ENCODE measurements around the gene NABP2. TPM values are rescaled to one million over a fixed set of nuclear protein-coding genes. Genes with fewer than 3 reads are reported as not detected.
A peak's percentile ranks its signal among the peaks of the same experiment; 100 is the strongest.

Gene NABP2
- total RNA-seq, 1 experiment from 2014 or later = 63.3 TPM

DNA sequence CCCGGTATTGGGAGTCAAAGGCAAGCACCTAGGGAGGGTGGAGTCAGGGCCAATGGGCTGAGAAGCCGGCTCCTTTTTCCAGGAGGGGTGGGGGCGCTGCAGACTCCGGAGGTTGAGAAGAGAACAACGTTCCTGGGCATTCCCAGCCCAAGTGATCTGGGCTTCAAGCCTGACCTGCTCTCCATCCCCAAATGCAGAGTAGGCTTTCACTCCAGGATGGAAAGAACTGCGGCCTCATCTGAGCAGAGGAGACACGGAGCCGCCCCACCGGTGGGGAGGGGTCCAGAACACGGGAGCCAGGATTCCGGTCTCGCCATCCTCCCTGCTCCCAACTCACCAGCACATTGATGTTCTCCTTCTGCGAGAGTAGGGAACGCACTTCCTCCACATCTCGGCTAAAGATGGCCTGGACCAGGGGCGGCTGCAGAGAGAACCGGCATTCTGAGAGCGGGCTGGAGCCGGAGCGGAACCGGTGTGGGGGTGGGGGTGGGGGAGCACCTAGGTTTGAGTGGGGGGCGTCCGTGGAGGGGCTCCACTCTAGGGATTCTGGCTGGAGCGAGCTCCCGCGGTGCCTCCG lies 33.4 kb downstream of the NABP2 start:
- TF ChIP-seq, protein P1, sequence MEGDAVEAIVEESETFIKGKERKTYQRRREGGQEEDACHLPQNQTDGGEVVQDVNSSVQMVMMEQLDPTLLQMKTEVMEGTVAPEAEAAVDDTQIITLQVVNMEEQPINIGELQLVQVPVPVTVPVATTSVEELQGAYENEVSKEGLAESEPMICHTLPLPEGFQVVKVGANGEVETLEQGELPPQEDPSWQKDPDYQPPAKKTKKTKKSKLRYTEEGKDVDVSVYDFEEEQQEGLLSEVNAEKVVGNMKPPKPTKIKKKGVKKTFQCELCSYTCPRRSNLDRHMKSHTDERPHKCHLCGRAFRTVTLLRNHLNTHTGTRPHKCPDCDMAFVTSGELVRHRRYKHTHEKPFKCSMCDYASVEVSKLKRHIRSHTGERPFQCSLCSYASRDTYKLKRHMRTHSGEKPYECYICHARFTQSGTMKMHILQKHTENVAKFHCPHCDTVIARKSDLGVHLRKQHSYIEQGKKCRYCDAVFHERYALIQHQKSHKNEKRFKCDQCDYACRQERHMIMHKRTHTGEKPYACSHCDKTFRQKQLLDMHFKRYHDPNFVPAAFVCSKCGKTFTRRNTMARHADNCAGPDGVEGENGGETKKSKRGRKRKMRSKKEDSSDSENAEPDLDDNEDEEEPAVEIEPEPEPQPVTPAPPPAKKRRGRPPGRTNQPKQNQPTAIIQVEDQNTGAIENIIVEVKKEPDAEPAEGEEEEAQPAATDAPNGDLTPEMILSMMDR (IDR thresholded peaks at IDR 0.05; ENCODE audit: unreplicated experiment) = no peak
- intact Hi-C loops (cut with micrococcal nuclease; ENCODE audit: unreplicated experiment) = no loop called here
- CTCF ChIA-PET = interaction anchor here (0.6 to 1.7 kb wide), 9 partner anchors 9 to 519 kb away, joined by 3 to 10 read pairs (median 3); partner anchors contain the start of genes ESYT1 and RNF41
- H3K4me3 Mint-ChIP-seq (ENCODE audit: low read depth, unreplicated experiment) = peak overlapping the region; percentile 83
- peaks cover 28% of the 10 kb centered on the region for H3K4me1 Mint-ChIP-seq (ENCODE audit: low read depth, unreplicated experiment)
- H3K27me3 Mint-ChIP-seq (ENCODE audit: unreplicated experiment) = no peaks in the 10 kb centered on the region
- BruUV-seq (replicated peaks) = TSS peak; percentile 34
- H3K27ac Mint-ChIP-seq (ENCODE audit: unreplicated experiment) = peak overlapping the region; percentile 55
- H3K9me3 Mint-ChIP-seq (ENCODE audit: low read depth, unreplicated experiment) = peaks cover 2% of the 10 kb centered on the region
- DNase-seq = peak; percentile 54
- H3K36me3 Mint-ChIP-seq (ENCODE audit: insufficient read depth, unreplicated experiment) = peaks cover 51% of the 10 kb centered on the region

DNA sequence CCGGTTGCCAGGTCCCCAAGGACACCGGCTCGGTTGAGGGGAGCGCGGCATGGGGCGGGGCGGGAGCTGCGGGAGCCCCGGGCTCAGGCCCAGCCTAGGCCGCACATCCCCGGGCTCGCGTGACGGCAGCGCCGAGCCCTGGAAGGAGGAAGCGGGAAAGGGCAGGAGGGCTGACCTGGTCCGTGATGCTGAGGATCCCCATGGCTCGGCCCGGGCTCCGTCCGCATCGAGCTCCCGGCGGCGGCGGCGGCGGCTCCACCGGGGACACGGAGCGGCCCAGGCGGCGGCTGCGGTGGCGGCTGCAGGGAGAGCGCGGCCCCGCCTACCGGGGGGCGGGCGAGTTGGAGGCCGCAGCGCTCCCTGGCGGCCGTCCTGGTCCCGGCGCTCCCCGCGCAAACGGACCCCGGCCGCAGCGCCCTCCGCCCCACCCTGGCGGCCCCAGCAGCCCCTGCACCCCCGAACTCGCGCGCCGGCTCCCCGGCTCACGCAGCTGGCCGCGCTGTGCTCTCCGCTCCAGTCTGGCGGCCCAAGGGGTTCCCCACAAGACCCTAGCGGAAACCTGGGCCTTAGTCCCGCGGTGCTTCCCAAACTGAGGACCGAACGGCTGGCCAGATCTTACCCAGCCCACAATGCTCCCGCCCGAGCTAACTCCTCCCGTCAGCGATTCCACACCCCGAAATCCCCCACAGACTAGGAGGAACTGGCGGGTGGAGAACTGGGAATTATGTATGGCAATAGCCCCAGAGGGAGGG lies 34.1 kb downstream of the NABP2 start, which contains the start of gene ANKRD52:
Gene ANKRD52 (minus strand): TSS at position 317 of the 752 bp plus-strand sequence. CDS start 115 bp downstream, at position 202.
- Mint-ChIP-seq H3K27me3 (ENCODE audit: unreplicated experiment) (no peaks in the 10 kb centered on the region), H3K4me1 (ENCODE audit: low read depth, unreplicated experiment) (peaks cover 28% of the 10 kb centered on the region), H3K9me3 (ENCODE audit: low read depth, unreplicated experiment) (peaks cover 2% of the 10 kb centered on the region), H3K36me3 (ENCODE audit: insufficient read depth, unreplicated experiment) (peaks cover 44% of the 10 kb centered on the region), H3K4me3 (ENCODE audit: low read depth, unreplicated experiment) (peak within 1 kb of the TSS; percentile 83), H3K27ac (ENCODE audit: unreplicated experiment) (peak within 1 kb of the TSS; percentile 55)
- BruUV-seq (replicated peaks) = no TSS peak
- peak; percentile 91 for DNase-seq
- CTCF ChIA-PET = interaction anchor here (0.6 to 1.7 kb wide), 11 partner anchors 9 to 520 kb away, joined by 3 to 10 read pairs (median 3); partner anchors contain the start of genes ESYT1, RNF41 and ZC3H10
- TF ChIP-seq, protein P1 (IDR thresholded peaks at IDR 0.05; ENCODE audit: unreplicated experiment) = peak; percentile 92
- intact Hi-C loops (cut with micrococcal nuclease; ENCODE audit: unreplicated experiment) = no loop called here

DNA sequence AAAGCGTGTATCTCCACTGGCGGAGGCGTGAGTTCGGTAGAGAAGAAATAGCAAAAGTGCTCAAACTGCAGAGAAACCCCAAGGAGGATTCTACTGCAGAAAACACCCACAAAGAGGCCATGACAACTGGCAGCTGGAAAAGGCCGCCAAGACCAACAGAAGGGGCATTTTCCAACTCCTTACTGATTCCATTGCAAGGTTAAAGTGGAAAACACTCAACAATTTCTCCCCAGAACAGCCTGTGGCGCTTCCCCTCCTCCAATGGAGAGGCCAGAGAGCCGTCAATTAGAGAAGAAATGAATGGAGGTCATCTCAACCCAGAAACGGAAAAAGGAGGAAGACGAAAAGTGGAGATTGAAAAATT lies 34.7 kb downstream of the NABP2 start:
- DNase-seq = no peak
- intact Hi-C loops (cut with micrococcal nuclease; ENCODE audit: unreplicated experiment) = no loop called here
- no peaks in the 10 kb centered on the region for H3K27me3 Mint-ChIP-seq (ENCODE audit: unreplicated experiment)
- H3K4me3 Mint-ChIP-seq (ENCODE audit: low read depth, unreplicated experiment) = peak overlapping the region; percentile 83
- TF ChIP-seq, protein P1 (IDR thresholded peaks at IDR 0.05; ENCODE audit: unreplicated experiment) = no peak
- CTCF ChIA-PET = interaction anchor here (1.0 to 1.7 kb wide), 4 partner anchors 12 to 205 kb away, joined by 3 to 10 read pairs (median 4); partner anchors contain the start of genes ESYT1 and RNF41
- H3K27ac Mint-ChIP-seq (ENCODE audit: unreplicated experiment) = peak overlapping the region; percentile 41
- H3K36me3 Mint-ChIP-seq (ENCODE audit: insufficient read depth, unreplicated experiment) = peaks cover 39% of the 10 kb centered on the region
- H3K9me3 Mint-ChIP-seq (ENCODE audit: low read depth, unreplicated experiment) = peaks cover 2% of the 10 kb centered on the region
- H3K4me1 Mint-ChIP-seq (ENCODE audit: low read depth, unreplicated experiment) = peaks cover 28% of the 10 kb centered on the region
- BruUV-seq (replicated peaks) = no TSS peak

DNA sequence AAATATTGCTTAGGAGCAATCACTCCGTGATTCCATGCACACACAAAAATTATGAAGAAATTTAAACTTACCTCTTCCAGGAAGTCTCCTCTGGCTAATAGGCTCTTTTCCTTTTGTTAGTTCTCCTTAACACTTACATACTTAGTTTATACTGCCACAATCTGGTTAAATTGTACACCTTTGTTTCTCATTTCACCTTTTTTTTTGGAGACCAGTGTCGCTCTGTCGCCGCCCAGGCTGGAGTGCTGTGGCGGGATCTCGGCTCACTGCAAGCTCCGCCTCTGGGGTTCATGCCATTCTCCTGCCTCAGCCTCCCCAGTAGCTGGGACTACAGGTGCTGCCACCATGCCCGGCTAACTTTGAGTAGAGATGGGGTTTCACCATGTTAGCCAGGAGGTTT lies 36.2 kb downstream of the NABP2 start:
- Mint-ChIP-seq H3K36me3 (ENCODE audit: insufficient read depth, unreplicated experiment) (peaks cover 28% of the 10 kb centered on the region), H3K9me3 (ENCODE audit: low read depth, unreplicated experiment) (peaks cover 2% of the 10 kb centered on the region), H3K4me1 (ENCODE audit: low read depth, unreplicated experiment) (peaks cover 28% of the 10 kb centered on the region)

More for the DNA sequence above, 36.2 kb downstream of the NABP2 start:
- H3K27ac Mint-ChIP-seq (ENCODE audit: unreplicated experiment) = no peak overlapping the region
- TF ChIP-seq, protein P1 (IDR thresholded peaks at IDR 0.05; ENCODE audit: unreplicated experiment) = no peak
- CTCF ChIA-PET = no interaction called here
- DNase-seq = no peak
- intact Hi-C loops (cut with micrococcal nuclease; ENCODE audit: unreplicated experiment) = no loop called here
- no TSS peak for BruUV-seq (replicated peaks)
- no peaks in the 10 kb centered on the region for H3K27me3 Mint-ChIP-seq (ENCODE audit: unreplicated experiment)
- H3K4me3 Mint-ChIP-seq (ENCODE audit: low read depth, unreplicated experiment) = no peak overlapping the region

Data from Calu3 (cell line).